ENCODE data around the gene ZNF367.

DNA sequence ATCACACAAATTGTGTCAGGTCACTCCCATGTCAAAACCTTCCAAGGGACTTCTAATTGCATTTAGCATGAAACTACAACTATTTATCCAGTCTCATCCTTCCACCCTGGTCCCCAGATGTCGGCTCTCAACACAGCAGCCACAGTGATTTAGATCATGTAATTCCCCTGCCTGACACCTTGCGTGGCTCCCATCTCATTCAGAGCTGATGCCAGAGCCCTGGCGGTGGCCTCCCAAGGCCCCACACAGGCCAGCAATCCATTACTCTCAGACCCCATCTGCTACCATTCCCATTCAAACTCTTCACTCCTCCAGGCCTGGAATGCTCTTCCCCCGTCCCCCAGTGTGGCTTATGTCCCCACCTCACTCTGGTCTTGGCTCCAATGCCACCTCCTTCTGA lies 37.0 kb downstream of the ZNF367 start:
- TF ChIP-seq, protein P1, sequence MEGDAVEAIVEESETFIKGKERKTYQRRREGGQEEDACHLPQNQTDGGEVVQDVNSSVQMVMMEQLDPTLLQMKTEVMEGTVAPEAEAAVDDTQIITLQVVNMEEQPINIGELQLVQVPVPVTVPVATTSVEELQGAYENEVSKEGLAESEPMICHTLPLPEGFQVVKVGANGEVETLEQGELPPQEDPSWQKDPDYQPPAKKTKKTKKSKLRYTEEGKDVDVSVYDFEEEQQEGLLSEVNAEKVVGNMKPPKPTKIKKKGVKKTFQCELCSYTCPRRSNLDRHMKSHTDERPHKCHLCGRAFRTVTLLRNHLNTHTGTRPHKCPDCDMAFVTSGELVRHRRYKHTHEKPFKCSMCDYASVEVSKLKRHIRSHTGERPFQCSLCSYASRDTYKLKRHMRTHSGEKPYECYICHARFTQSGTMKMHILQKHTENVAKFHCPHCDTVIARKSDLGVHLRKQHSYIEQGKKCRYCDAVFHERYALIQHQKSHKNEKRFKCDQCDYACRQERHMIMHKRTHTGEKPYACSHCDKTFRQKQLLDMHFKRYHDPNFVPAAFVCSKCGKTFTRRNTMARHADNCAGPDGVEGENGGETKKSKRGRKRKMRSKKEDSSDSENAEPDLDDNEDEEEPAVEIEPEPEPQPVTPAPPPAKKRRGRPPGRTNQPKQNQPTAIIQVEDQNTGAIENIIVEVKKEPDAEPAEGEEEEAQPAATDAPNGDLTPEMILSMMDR (IDR thresholded peaks at IDR 0.05; ENCODE audit: poor library complexity, severe bottlenecking), result no peak
- TF ChIP-seq POLR2AphosphoS5 (IDR thresholded peaks at IDR 0.05) (no peak), SMC3 (conservative IDR thresholded peaks at IDR 0.05; ENCODE audit: poor library complexity) (no peak)
